Transverse colon (tissue), 4 donors: ENCODE data around the gene LHX3. TPM values are rescaled to one million over a fixed set of nuclear protein-coding genes. Genes with fewer than 3 reads are reported as not detected.

Experiments used
- DNase-seq: peaks from one replicate; pipeline ENCODE4 v3.0.0-alpha.2; 2019
- H3K27ac ChIP-seq, 4 donors: fragments of 200-600 bp; sonication (generic); 2 replicates each; pipeline ENCODE4 v1.5.1; 2016 to 2018; ENCODE audit warnings: inconsistent platforms in 4 of 4
- H3K27me3 ChIP-seq: fragments of 200-600 bp; sonication (generic); 2 replicates; pipeline ENCODE4 v1.5.1; 2017; ENCODE audit warnings: inconsistent platforms
- H3K36me3 ChIP-seq, 4 donors: fragments of 200-600 bp; sonication (generic); 2 replicates each; pipeline ENCODE4 v1.5.1; 2017 to 2019; ENCODE audit warnings: inconsistent platforms in 4 of 4
- H3K4me1 ChIP-seq, 4 donors: fragments of 200-600 bp; sonication (generic); 2 replicates each; pipeline ENCODE4 v1.5.1; 2017 to 2020; ENCODE audit warnings: inconsistent platforms in 4 of 4
- H3K4me3 ChIP-seq, 4 donors: fragments of 200-600 bp; sonication (generic); 1 replicate in 1 of 4; 2 replicates in 3 of 4; pipeline versions ENCODE4 v1.5.1 to v1.6.1; 2017 to 2019; ENCODE audit warnings: inconsistent platforms in 4 of 4
- H3K9me3 ChIP-seq, 2 donors: fragments of 200-600 bp; sonication (generic); 2 replicates each; pipeline ENCODE4 v1.5.1; 2017 to 2019; ENCODE audit warnings: inconsistent platforms in 2 of 2
- CTCF ChIP-seq, 5 experiments: fragments of 200-600 bp in 3 of 5; fragments of 450-650 bp in 2 of 5; sonication (generic) in 3 of 5; IDR thresholded peaks; 1 replicate in 2 of 5; 2 replicates in 3 of 5; pipeline ENCODE4 v1.5.1; 2016 to 2017; ENCODE audit warnings: antibody characterized with exemption in 5 of 5, inconsistent platforms in 3 of 5, mild to moderate bottlenecking in 2 of 5, moderate library complexity in 1 of 5
- EP300 ChIP-seq: sonication (generic); formaldehyde crosslinking; IDR thresholded peaks from one replicate; pipeline ENCODE4 v1.6.1; 2017; ENCODE audit warnings: antibody characterized with exemption, low read depth
- POLR2A ChIP-seq: fragments of 450-650 bp; IDR thresholded peaks from one replicate; pipeline ENCODE4 v1.6.1; 2016; ENCODE audit warnings: antibody characterized with exemption, mild to moderate bottlenecking, moderate library complexity
- POLR2AphosphoS5 ChIP-seq, 3 donors: sonication (generic); formaldehyde crosslinking; IDR thresholded peaks; one replicate each; pipeline ENCODE4 v1.6.1; 2016; ENCODE audit warnings: antibody characterized with exemption in 3 of 3
- WGBS, 2 donors: methylation state at CpG; one replicate each; pipeline ENCODE4 v1.1.5; 2018; ENCODE audit warnings: low coverage in 1 of 2; 5-methylcytosine and 5-hydroxymethylcytosine counted together
- in situ Hi-C, 4 donors: fragments of 200-750 bp; cut with MboI; loops; one replicate each; pipeline versions ENCODE4 v1.15.0 to v1.15.1; 2017; ENCODE audit warnings: low sequenced_read_pairs in 3 of 4, low pct_ligation_motif_present in 1 of 4, low pct_unique_long_range_greater_than_20kb in 1 of 4
- intact Hi-C: fragments of 100-400 bp; cut with DNase I; formaldehyde crosslinking; loops from one replicate; pipeline ENCODE4 v1.15.1; 2023; ENCODE audit warnings: low total_unique reads
- total RNA-seq, 4 donors: library from RNA; depleted of rRNA; stranded (reverse); fragments of >200 nt; gene quantifications; one replicate each; pipeline ENCODE4 v1.1.0, GENCODE V29; 2016

LHX3 gene
- total RNA-seq, 4 donors from 2014 or later, result not detected

DNA sequence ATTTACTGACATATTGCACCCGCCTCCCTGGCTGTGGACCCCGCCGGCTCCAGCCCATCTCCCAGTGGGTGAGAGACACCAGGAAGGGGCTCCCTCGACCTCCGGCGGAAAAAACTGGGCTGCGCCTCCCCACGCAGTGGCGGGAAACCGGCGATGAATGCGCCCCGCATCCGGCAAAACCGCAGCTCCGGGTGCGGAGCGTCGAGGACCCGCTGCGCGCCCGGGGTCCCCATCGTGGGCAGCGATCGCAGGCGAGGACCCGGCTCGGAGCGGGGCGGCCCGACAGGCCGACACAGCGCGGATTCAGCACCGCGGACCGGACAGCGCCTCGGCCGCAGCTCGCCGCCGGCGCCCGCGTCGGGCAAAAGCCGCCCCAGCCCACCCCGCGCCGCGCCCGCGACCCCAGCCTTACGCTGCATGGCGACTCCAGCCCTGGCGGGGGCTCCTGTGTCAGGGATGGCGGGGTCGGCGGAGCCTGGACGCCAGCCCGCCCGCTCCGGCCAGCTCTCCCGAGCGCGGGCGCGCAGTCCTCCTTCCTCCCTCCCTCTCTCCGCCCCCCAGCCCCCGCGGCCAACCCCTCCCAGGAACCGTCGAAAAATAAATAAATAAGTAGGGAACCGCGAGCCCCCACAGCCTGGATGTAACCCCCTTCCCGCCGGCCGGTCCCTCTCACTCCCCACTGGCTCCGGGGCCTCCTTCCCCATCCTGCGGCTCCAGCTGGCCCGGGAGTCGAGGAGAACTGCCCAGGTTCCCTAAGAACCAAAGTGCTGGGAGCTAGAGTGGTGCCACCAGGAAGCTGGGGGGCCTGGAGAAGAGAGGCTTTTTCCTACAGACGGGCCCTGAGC is 3.1 kb downstream of the LHX3 start:
- Histone ChIP-seq H3K4me1 (peaks cover 0 to 4% (median 0%) of the 10 kb centered on the region in 4 donors), H3K4me3 (no peak overlapping the region), H3K36me3 (no peaks in the 10 kb centered on the region), H3K27me3 (peaks cover 89% of the 10 kb centered on the region), H3K9me3 (no peaks in the 10 kb centered on the region), H3K27ac (no peak overlapping the region)
- 16% methylated on average over 32 of the region's 85 CpGs; no CpG with 5 or more reads in 1 of the 2 donors for WGBS, 2 donors
- in situ Hi-C loops, result no loop called here
- no peak for DNase-seq
- no peak for TF ChIP-seq CTCF (IDR thresholded peaks at IDR 0.05)
- TF ChIP-seq POLR2A, result no peak
- no peak for TF ChIP-seq POLR2AphosphoS5 (IDR thresholded peaks at IDR 0.05)
- TF ChIP-seq EP300, result no peak
- intact Hi-C loops, result no loop called here

DNA sequence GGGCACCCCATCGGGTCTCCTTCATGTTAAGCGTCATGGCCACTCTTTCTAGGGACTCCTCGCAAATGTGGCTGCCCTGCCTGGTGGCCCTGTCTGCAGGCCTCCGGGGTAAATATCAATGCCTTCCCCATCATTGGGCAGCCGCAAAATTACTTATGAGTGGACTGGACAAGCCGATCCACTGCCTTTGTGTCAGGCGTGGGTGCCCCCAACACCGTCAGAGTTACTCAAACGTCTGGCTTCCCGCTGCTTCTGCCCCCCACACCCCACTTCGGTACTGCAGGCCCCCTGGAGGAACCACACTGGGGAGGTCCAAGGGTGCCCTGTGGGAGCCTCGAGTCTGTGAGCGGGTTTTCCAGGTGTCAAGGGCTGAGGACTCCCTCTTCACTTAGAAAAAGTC is 3.8 kb downstream of the LHX3 start:
- intact Hi-C loops (no loop called here), in situ Hi-C loops (no loop called here)
- Histone ChIP-seq H3K9me3 (no peaks in the 10 kb centered on the region), H3K4me1 (peaks cover 0 to 4% (median 0%) of the 10 kb centered on the region in 4 donors), H3K27ac (no peak overlapping the region), H3K4me3 (no peak overlapping the region), H3K36me3 (no peaks in the 10 kb centered on the region), H3K27me3 (peaks cover 95% of the 10 kb centered on the region)
- no peak for TF ChIP-seq POLR2A
- TF ChIP-seq POLR2AphosphoS5 (IDR thresholded peaks at IDR 0.05), result no peak
- TF ChIP-seq CTCF (IDR thresholded peaks at IDR 0.05), result no peak
- no peak for TF ChIP-seq EP300
- WGBS, 2 donors, result 71% methylated on average over 13 of the region's 13 CpGs; no CpG with 5 or more reads in 1 of the 2 donors
- DNase-seq, result no peak

DNA sequence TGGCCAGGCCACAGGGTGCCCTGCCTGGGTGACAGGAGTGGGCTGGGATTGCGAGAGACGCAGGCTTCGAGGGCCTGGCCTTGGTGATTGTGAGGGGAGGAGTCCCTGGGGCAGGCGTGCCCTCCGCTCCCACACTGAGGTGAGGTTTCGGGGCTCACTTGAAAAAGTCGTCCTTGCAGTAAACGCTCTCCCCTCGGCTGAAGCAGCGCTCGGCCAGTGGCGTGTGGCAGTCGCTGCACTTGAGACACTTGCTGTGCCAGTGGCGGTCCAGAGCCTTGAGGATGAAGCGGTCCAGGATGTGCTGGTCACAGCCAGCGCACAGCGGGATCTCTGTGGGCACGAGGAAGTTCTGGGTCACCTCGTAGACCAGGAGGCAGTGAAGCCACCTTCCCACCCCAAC is 4.5 kb downstream of the LHX3 start:
- Histone ChIP-seq H3K27me3 (peaks cover 100% of the 10 kb centered on the region), H3K4me3 (no peak overlapping the region), H3K27ac (no peak overlapping the region), H3K9me3 (no peaks in the 10 kb centered on the region), H3K36me3 (no peaks in the 10 kb centered on the region), H3K4me1 (peaks cover 0 to 4% (median 0%) of the 10 kb centered on the region in 4 donors)
- intact Hi-C loops, result no loop called here
- no peak for TF ChIP-seq EP300
- in situ Hi-C loops, result no loop called here
- DNase-seq, result no peak
- 50% methylated on average over 18 of the region's 19 CpGs; no CpG with 5 or more reads in 1 of the 2 donors for WGBS, 2 donors

DNA sequence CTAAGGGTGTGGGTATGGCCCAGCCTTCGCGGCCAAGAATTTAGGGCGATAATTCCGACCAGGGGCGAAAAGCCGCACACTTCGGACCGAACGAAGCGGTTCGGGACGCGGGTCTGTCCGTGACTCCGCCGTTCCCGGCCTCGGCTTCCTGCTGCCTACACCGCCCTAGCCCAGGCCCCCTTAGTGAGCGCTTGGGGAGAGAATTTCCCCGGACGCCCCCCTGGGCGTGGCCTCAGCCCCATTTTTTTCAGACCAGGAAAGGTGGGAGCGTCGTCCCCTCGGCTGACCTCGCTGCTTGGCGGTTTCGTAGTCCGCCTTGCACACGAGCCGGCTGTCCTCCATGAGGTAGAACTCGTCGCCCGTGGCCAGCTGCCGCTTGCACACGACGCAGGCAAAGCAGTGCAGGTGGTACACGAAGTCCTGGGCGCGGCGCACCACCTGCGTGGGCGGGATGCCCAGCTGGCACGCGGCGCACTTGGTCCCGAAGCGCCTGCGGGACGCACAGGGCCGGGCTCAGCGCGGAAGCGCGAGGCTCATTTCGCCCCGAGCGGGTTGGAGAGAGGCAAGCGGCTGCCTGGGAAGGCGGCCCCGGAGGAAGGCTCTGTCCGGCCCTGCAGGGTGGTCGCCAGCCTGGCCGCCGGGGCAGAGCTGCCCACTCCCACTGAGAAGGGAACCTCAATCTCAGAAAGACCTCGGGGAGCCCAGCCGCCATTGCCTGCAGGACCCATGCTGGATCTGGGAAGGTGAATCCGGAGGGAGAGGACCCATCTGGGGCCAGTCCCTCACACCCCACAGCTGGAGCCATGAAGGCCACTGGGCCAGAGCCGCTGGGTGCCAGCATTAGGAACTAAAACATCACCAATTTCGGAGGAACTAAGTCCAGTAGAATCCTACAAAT is 5.3 kb downstream of the LHX3 start:
- Histone ChIP-seq H3K36me3 (no peaks in the 10 kb centered on the region), H3K9me3 (no peaks in the 10 kb centered on the region), H3K4me1 (no peaks in the 10 kb centered on the region), H3K4me3 (no peak overlapping the region), H3K27ac (no peak overlapping the region), H3K27me3 (peaks cover 100% of the 10 kb centered on the region)
- WGBS, 2 donors, result 30% methylated on average over 41 of the region's 71 CpGs; no CpG with 5 or more reads in 1 of the 2 donors
- intact Hi-C loops (no loop called here), in situ Hi-C loops (no loop called here)
- DNase-seq, result no peak
- TF ChIP-seq POLR2AphosphoS5 (IDR thresholded peaks at IDR 0.05) (no peak), POLR2A (no peak), CTCF (IDR thresholded peaks at IDR 0.05) (no peak), EP300 (no peak)
